HEK293 (cell line): ENCODE results near the gene NCF2.

Experiments used
- MYNN ChIP-seq: fragments of 450-650 bp; formaldehyde crosslinking; IDR thresholded peaks from 2 replicates; pipeline ENCODE4 v1.5.1; 2016; ENCODE audit warnings: missing biosample characterization, missing genetic modification characterization, borderline replicate concordance
- YY2 ChIP-seq: fragments of 450-650 bp; formaldehyde crosslinking; IDR thresholded peaks from 2 replicates; pipeline ENCODE4 v1.5.1; 2016; ENCODE audit warnings: missing biosample characterization, missing genetic modification characterization
- ZBTB44 ChIP-seq: fragments of 450-650 bp; IDR thresholded peaks from 2 replicates; pipeline ENCODE4 v1.5.1; 2018; ENCODE audit warnings: missing biosample characterization, mild to moderate bottlenecking, missing genetic modification characterization
- ZSCAN18 ChIP-seq: fragments of 450-650 bp; formaldehyde crosslinking; IDR thresholded peaks from 2 replicates; pipeline ENCODE4 v1.5.1; 2016; ENCODE audit warnings: missing biosample characterization, missing genetic modification characterization

GRCh38 chr1:183548116-183548515, 42.1 kb downstream of the NCF2 start:
- TF ChIP-seq ZBTB44 (tag by site-specific recombination): no peak
- TF ChIP-seq YY2 (tag by site-specific recombination): no peak
- TF ChIP-seq ZSCAN18: no peak
- TF ChIP-seq MYNN (tag by site-specific recombination): no peak
